Astrocyte (in vitro differentiated cells and primary cell): Measurements from ENCODE around the gene MISP. TPM values are rescaled to one million over a fixed set of nuclear protein-coding genes. Genes with fewer than 3 reads are reported as not detected.
A peak's percentile ranks its signal among the peaks of the same experiment; 100 is the strongest.

Experiments used
- DNase-seq: peaks from one replicate; pipeline ENCODE4 v3.0.0-alpha.2; 2010; ENCODE audit warnings: low read depth
- FAIRE-seq: peaks from 2 replicates; lab custom pipeline; 2011; peaks lifted over from hg19 to GRCh38; lab: Jason Lieb, UNC
- H2AFZ ChIP-seq: 2 replicates; pipeline ENCODE4 v1.6.0; 2012; ENCODE audit warnings: low read depth, low read length, inconsistent platforms
- H3K27ac ChIP-seq: 2 replicates; pipeline ENCODE4 v1.5.1; 2011; ENCODE audit warnings: low read depth, low read length, inconsistent platforms
- H3K27me3 ChIP-seq: 2 replicates; pipeline ENCODE4 v1.6.0; 2011; ENCODE audit warnings: low read length, inconsistent platforms; ENCODE audit not compliant: insufficient read depth
- H3K36me3 ChIP-seq: 2 replicates; pipeline ENCODE4 v1.5.1; 2011; ENCODE audit warnings: low read length, inconsistent platforms; ENCODE audit not compliant: insufficient read depth
- H3K4me1 ChIP-seq: 2 replicates; pipeline ENCODE4 v1.5.1; 2011; ENCODE audit warnings: low read length, inconsistent platforms; ENCODE audit not compliant: insufficient read depth
- H3K4me2 ChIP-seq: 2 replicates; pipeline ENCODE4 v1.6.0; 2012; ENCODE audit warnings: low read length, inconsistent platforms
- H3K4me3 ChIP-seq: 2 replicates; pipeline ENCODE4 v1.5.1; 2011; ENCODE audit warnings: low read depth, mild to moderate bottlenecking, low read length, inconsistent platforms; ENCODE audit not compliant: insufficient read depth
- H3K79me2 ChIP-seq: 2 replicates; pipeline ENCODE4 v1.6.0; 2012; ENCODE audit warnings: mild to moderate bottlenecking, low read length, inconsistent platforms; ENCODE audit not compliant: insufficient read depth
- H3K9ac ChIP-seq: 2 replicates; pipeline ENCODE4 v1.6.0; 2012; ENCODE audit warnings: mild to moderate bottlenecking, low read length, inconsistent platforms
- H3K9me3 ChIP-seq: 2 replicates; pipeline ENCODE4 v1.5.1; 2012; ENCODE audit warnings: low read depth, mild to moderate bottlenecking, low read length, inconsistent platforms; ENCODE audit not compliant: insufficient read depth
- H4K20me1 ChIP-seq: 2 replicates; pipeline ENCODE4 v1.6.0; 2012; ENCODE audit warnings: low read length, inconsistent platforms; ENCODE audit not compliant: insufficient read depth
- H3K27ac Mint-ChIP-seq: one replicate; pipeline ENCODE4 v1.8.0; 2021; ENCODE audit warnings: mild to moderate bottlenecking, mixed read lengths; ENCODE audit not compliant: unreplicated experiment
- H3K27me3 Mint-ChIP-seq: one replicate; pipeline ENCODE4 v1.8.0; 2021; ENCODE audit warnings: low read depth, mixed read lengths; ENCODE audit not compliant: unreplicated experiment
- H3K36me3 Mint-ChIP-seq: one replicate; pipeline ENCODE4 v1.8.0; 2021; ENCODE audit warnings: low read depth, mixed read lengths; ENCODE audit not compliant: unreplicated experiment
- H3K4me1 Mint-ChIP-seq: one replicate; pipeline ENCODE4 v1.8.0; 2021; ENCODE audit warnings: low read depth, mixed read lengths; ENCODE audit not compliant: unreplicated experiment
- H3K4me3 Mint-ChIP-seq: one replicate; pipeline ENCODE4 v1.8.0; 2021; ENCODE audit warnings: mild to moderate bottlenecking, moderate library complexity, mixed read lengths; ENCODE audit not compliant: unreplicated experiment
- H3K9me3 Mint-ChIP-seq: one replicate; pipeline ENCODE4 v1.8.0; 2021; ENCODE audit warnings: mild to moderate bottlenecking, mixed read lengths; ENCODE audit not compliant: unreplicated experiment
- CTCF ChIP-seq: IDR thresholded peaks from 2 replicates; pipeline ENCODE4 v1.5.1; 2011; ENCODE audit warnings: low read depth, mild to moderate bottlenecking, inconsistent platforms, low read length, moderate library complexity; ENCODE audit not compliant: insufficient read depth
- EZH2 ChIP-seq: IDR thresholded peaks from 2 replicates; pipeline ENCODE4 v1.6.1; 2012; ENCODE audit warnings: mild to moderate bottlenecking, low read length, inconsistent platforms; ENCODE audit not compliant: insufficient read depth
- total RNA-seq: library from RNA; stranded (reverse); gene quantifications from 2 replicates; pipeline ENCODE4 v1.2.1, GENCODE V29; 2021

MISP gene
- total RNA-seq, 1 donor from 2014 or later, result 0.43 TPM

GRCh38 chr19:769616-770015 is 18.7 kb downstream of the MISP start:
- no peaks in the 10 kb centered on the region for H3K27me3 ChIP-seq
- H2AFZ ChIP-seq, result no peak overlapping the region
- H3K9me3 ChIP-seq, result no peaks in the 10 kb centered on the region
- no peak for FAIRE-seq
- H3K4me3 Mint-ChIP-seq, result peak overlapping the region; percentile 34
- H3K27me3 Mint-ChIP-seq, result no peaks in the 10 kb centered on the region
- no peak for DNase-seq
- no peak overlapping the region for H3K4me3 ChIP-seq
- H3K36me3 ChIP-seq, result no peaks in the 10 kb centered on the region
- no peaks in the 10 kb centered on the region for H3K9me3 Mint-ChIP-seq
- H3K4me2 ChIP-seq, result no peak overlapping the region
- no peaks in the 10 kb centered on the region for H4K20me1 ChIP-seq
- no peak overlapping the region for H3K27ac ChIP-seq
- no peak overlapping the region for H3K9ac ChIP-seq
- no peak for TF ChIP-seq CTCF
- TF ChIP-seq EZH2, result no peak
- H3K4me1 ChIP-seq, result peaks cover 5% of the 10 kb centered on the region
- no peak overlapping the region for H3K27ac Mint-ChIP-seq
- peaks cover 5% of the 10 kb centered on the region for H3K4me1 Mint-ChIP-seq
- H3K79me2 ChIP-seq, result no peaks in the 10 kb centered on the region
- H3K36me3 Mint-ChIP-seq, result no peaks in the 10 kb centered on the region

- peak; percentile 22 for DNase-seq
- Histone ChIP-seq H3K4me3 (no peak overlapping the region), H3K4me1 (peaks cover 5% of the 10 kb centered on the region), H3K4me2 (no peak overlapping the region), H3K79me2 (no peaks in the 10 kb centered on the region), H3K9me3 (no peaks in the 10 kb centered on the region), H4K20me1 (no peaks in the 10 kb centered on the region), H3K9ac (no peak overlapping the region), H2AFZ (no peak overlapping the region), H3K27me3 (no peaks in the 10 kb centered on the region), H3K36me3 (no peaks in the 10 kb centered on the region), H3K27ac (no peak overlapping the region)
- Mint-ChIP-seq H3K4me3 (no peak overlapping the region), H3K9me3 (no peaks in the 10 kb centered on the region), H3K27ac (no peak overlapping the region), H3K36me3 (no peaks in the 10 kb centered on the region), H3K4me1 (peaks cover 5% of the 10 kb centered on the region), H3K27me3 (no peaks in the 10 kb centered on the region)
- no peak for FAIRE-seq
- TF ChIP-seq CTCF, result peak; percentile 22
- no peak for TF ChIP-seq EZH2
Observed at GRCh38 chr19:771332-771785, 20.4 kb downstream of the MISP start.

GRCh38 chr19:772063-772462 is 21.2 kb downstream of the MISP start:
- Histone ChIP-seq H4K20me1 (no peaks in the 10 kb centered on the region), H3K4me3 (no peak overlapping the region), H3K4me1 (peaks cover 5% of the 10 kb centered on the region), H3K9me3 (no peaks in the 10 kb centered on the region), H3K9ac (no peak overlapping the region), H3K36me3 (no peaks in the 10 kb centered on the region), H3K27me3 (no peaks in the 10 kb centered on the region), H3K79me2 (no peaks in the 10 kb centered on the region), H3K27ac (no peak overlapping the region), H3K4me2 (no peak overlapping the region), H2AFZ (no peak overlapping the region)
- Mint-ChIP-seq H3K27ac (peak overlapping the region; percentile 47), H3K27me3 (no peaks in the 10 kb centered on the region), H3K4me1 (peaks cover 5% of the 10 kb centered on the region), H3K9me3 (no peaks in the 10 kb centered on the region), H3K36me3 (no peaks in the 10 kb centered on the region), H3K4me3 (no peak overlapping the region)
- TF ChIP-seq EZH2 (no peak), CTCF (no peak)
- FAIRE-seq (no peak), DNase-seq (no peak)
